ENCODE measurements around the gene OXTR. TPM values are rescaled to one million over a fixed set of nuclear protein-coding genes. Genes with fewer than 3 reads are reported as not detected.

Gene OXTR
- total RNA-seq, 1 experiment from 2014 or later, result 3.6 TPM

DNA sequence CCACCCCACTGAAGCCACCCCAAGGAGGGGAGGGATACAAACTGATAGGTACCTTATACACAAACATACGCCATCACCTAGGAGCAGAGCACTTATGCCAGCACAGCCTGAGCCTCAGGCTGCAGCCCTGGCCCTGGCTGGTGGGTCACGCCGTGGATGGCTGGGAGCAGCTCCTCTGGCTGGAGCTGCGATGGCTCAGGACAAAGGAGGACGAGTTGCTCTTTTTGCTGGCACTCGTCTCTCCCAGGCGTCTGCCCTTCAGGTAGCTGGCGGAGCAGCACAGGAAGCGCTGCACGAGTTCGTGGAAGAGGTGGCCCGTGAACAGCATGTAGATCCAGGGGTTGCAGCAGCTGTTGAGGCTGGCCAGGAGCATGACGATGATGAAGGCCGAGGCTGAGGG is 16.6 kb downstream of the OXTR start:
- Mint-ChIP-seq H3K9me3 (no peaks in the 10 kb centered on the region), H3K27me3 (ENCODE audit: low read depth) (no peaks in the 10 kb centered on the region; the same call in 1 of the 2 replicates), H3K4me1 (no peaks in the 10 kb centered on the region), H3K4me3 (no peak overlapping the region), H3K27ac (no peak overlapping the region), H3K36me3 (no peaks in the 10 kb centered on the region)
- DNase-seq (ENCODE audit: low spot score) (no peak), ATAC-seq (no peak)
- ChIA-PET POLR2A (no interaction called here), CTCF (interaction anchor here (5.7 kb wide), 1 partner anchor 17 kb away, joined by 52 read pairs; the partner anchor contains the start of gene OXTR)
- no peak for TF ChIP-seq NFE2L1 (CRISPR knock-in tag; IDR thresholded peaks at IDR 0.05)
- TF ChIP-seq, protein P1, sequence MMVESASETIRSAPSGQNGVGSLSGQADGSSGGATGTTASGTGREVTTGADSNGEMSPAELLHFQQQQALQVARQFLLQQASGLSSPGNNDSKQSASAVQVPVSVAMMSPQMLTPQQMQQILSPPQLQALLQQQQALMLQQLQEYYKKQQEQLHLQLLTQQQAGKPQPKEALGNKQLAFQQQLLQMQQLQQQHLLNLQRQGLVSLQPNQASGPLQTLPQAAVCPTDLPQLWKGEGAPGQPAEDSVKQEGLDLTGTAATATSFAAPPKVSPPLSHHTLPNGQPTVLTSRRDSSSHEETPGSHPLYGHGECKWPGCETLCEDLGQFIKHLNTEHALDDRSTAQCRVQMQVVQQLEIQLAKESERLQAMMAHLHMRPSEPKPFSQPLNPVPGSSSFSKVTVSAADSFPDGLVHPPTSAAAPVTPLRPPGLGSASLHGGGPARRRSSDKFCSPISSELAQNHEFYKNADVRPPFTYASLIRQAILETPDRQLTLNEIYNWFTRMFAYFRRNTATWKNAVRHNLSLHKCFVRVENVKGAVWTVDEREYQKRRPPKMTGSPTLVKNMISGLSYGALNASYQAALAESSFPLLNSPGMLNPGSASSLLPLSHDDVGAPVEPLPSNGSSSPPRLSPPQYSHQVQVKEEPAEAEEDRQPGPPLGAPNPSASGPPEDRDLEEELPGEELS (CRISPR knock-in tag; IDR thresholded peaks at IDR 0.05), result no peak
- TF ChIP-seq, protein P2, sequence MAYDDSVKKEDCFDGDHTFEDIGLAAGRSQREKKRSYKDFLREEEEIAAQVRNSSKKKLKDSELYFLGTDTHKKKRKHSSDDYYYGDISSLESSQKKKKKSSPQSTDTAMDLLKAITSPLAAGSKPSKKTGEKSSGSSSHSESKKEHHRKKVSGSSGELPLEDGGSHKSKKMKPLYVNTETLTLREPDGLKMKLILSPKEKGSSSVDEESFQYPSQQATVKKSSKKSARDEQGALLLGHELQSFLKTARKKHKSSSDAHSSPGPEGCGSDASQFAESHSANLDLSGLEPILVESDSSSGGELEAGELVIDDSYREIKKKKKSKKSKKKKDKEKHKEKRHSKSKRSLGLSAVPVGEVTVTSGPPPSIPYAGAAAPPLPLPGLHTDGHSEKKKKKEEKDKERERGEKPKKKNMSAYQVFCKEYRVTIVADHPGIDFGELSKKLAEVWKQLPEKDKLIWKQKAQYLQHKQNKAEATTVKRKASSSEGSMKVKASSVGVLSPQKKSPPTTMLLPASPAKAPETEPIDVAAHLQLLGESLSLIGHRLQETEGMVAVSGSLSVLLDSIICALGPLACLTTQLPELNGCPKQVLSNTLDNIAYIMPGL (CRISPR knock-in tag; IDR thresholded peaks at IDR 0.05), result no peak

DNA sequence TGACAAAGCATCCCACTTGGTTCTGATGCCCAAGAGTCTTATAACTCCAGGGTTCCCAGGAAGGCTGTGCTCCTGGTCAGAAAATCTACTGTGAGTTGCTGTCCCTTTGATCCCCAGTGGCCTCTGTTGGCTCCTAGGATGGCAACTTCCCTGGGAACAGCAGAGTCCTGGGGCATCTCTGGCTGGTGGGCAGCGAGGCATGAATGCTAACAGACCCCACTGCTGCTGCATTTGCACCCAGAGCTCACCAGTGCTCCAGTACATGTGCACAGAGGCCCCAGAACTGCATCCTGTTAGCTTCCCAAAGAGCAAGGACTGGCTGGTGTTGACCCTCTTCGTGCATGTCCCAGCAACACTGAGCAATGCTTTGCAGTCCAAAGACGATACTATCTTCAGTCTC is 20.1 kb downstream of the OXTR start:
- H3K4me3 Mint-ChIP-seq, result no peak overlapping the region
- ChIA-PET POLR2A (no interaction called here), CTCF (interaction anchor here (1.4 kb wide), 1 partner anchor 20 kb away, joined by 7 read pairs; the partner anchor contains the start of gene OXTR)
- TF ChIP-seq, protein P3, sequence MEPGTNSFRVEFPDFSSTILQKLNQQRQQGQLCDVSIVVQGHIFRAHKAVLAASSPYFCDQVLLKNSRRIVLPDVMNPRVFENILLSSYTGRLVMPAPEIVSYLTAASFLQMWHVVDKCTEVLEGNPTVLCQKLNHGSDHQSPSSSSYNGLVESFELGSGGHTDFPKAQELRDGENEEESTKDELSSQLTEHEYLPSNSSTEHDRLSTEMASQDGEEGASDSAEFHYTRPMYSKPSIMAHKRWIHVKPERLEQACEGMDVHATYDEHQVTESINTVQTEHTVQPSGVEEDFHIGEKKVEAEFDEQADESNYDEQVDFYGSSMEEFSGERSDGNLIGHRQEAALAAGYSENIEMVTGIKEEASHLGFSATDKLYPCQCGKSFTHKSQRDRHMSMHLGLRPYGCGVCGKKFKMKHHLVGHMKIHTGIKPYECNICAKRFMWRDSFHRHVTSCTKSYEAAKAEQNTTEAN (CRISPR knock-in tag; IDR thresholded peaks at IDR 0.05), result no peak
- TF ChIP-seq, protein P4, sequence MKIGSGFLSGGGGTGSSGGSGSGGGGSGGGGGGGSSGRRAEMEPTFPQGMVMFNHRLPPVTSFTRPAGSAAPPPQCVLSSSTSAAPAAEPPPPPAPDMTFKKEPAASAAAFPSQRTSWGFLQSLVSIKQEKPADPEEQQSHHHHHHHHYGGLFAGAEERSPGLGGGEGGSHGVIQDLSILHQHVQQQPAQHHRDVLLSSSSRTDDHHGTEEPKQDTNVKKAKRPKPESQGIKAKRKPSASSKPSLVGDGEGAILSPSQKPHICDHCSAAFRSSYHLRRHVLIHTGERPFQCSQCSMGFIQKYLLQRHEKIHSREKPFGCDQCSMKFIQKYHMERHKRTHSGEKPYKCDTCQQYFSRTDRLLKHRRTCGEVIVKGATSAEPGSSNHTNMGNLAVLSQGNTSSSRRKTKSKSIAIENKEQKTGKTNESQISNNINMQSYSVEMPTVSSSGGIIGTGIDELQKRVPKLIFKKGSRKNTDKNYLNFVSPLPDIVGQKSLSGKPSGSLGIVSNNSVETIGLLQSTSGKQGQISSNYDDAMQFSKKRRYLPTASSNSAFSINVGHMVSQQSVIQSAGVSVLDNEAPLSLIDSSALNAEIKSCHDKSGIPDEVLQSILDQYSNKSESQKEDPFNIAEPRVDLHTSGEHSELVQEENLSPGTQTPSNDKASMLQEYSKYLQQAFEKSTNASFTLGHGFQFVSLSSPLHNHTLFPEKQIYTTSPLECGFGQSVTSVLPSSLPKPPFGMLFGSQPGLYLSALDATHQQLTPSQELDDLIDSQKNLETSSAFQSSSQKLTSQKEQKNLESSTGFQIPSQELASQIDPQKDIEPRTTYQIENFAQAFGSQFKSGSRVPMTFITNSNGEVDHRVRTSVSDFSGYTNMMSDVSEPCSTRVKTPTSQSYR (CRISPR knock-in tag; IDR thresholded peaks at IDR 0.05), result no peak
- no peak for TF ChIP-seq TCF7 (CRISPR knock-in tag; IDR thresholded peaks at IDR 0.05; ENCODE audit: low read depth)
- no peak for TF ChIP-seq ZNF423 (CRISPR knock-in tag; IDR thresholded peaks at IDR 0.05)
- no peak for TF ChIP-seq CREB1 (CRISPR knock-in tag; IDR thresholded peaks at IDR 0.05)
- TF ChIP-seq ZNF416 (CRISPR knock-in tag; IDR thresholded peaks at IDR 0.05), result no peak
- no peak for TF ChIP-seq IRF2 (CRISPR knock-in tag; IDR thresholded peaks at IDR 0.05; ENCODE audit: borderline replicate concordance, low read depth)
- TF ChIP-seq GABPB1 (CRISPR knock-in tag; IDR thresholded peaks at IDR 0.05), result no peak
- TF ChIP-seq ZNF232 (CRISPR knock-in tag; IDR thresholded peaks at IDR 0.05), result no peak
- ATAC-seq (no peak), DNase-seq (ENCODE audit: low spot score) (no peak)
- no peaks in the 10 kb centered on the region for H3K9me3 Mint-ChIP-seq
- H3K27ac Mint-ChIP-seq, result no peak overlapping the region
- no peaks in the 10 kb centered on the region for H3K36me3 Mint-ChIP-seq
- no peaks in the 10 kb centered on the region for H3K4me1 Mint-ChIP-seq
- no peaks in the 10 kb centered on the region; the same call in 1 of the 2 replicates for H3K27me3 Mint-ChIP-seq (ENCODE audit: low read depth)

DNA sequence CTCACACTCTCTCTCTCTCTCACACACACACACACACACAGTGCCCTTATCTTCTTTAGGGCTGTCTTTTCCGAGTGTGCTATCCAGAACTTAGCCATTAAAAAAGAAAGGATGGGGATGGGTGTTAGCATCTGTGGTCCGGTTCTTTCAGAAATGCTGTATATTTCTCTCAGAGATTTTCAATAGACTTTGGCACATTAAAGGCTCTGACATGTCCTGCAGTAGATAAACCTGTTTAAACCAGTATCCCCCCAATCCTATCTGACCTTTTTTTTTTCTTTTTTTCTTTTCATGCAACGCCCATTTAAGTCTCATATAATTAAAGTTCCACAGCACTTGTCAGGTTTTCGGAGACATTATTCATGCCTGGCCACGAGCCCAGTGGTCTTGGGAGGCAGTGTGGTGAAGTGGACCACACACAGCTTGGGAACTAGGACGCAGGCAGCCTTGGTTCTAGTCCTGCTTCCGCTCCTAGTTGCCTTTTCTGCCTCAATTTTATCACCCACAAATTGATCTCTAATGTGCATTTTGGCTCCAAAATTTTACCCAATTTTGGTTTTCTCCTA is 22.6 kb downstream of the OXTR start:
- CTCF ChIA-PET, result interaction anchor here (0.8 to 1.4 kb wide), 2 partner anchors 9 to 33 kb away, joined by 3 to 4 read pairs; no protein-coding TSS in a partner anchor
- ATAC-seq (no peak), DNase-seq (ENCODE audit: low spot score) (no peak)
- Mint-ChIP-seq H3K4me1 (peaks cover 22% of the 10 kb centered on the region), H3K27ac (no peak overlapping the region), H3K4me3 (no peak overlapping the region), H3K27me3 (ENCODE audit: low read depth) (peaks cover 3% of the 10 kb centered on the region; the same call in 1 of the 2 replicates), H3K9me3 (no peaks in the 10 kb centered on the region), H3K36me3 (no peaks in the 10 kb centered on the region)
- POLR2A ChIA-PET, result no interaction called here
- TF ChIP-seq, protein P5, sequence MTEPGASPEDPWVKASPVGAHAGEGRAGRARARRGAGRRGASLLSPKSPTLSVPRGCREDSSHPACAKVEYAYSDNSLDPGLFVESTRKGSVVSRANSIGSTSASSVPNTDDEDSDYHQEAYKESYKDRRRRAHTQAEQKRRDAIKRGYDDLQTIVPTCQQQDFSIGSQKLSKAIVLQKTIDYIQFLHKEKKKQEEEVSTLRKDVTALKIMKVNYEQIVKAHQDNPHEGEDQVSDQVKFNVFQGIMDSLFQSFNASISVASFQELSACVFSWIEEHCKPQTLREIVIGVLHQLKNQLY (CRISPR knock-in tag; IDR thresholded peaks at IDR 0.05), result no peak
- TF ChIP-seq, protein P1 (CRISPR knock-in tag; IDR thresholded peaks at IDR 0.05), result no peak
- TF ChIP-seq ZNF396 (CRISPR knock-in tag; IDR thresholded peaks at IDR 0.05; ENCODE audit: borderline replicate concordance), result no peak
- TF ChIP-seq ZNF219 (CRISPR knock-in tag; IDR thresholded peaks at IDR 0.05; ENCODE audit: borderline replicate concordance), result no peak
